GM10847 (cell line): Measurements from ENCODE around the gene NUFIP2.

Experiments
- POLR2A ChIP-seq: IDR thresholded peaks from 2 replicates; pipeline ENCODE4 v1.6.1; 2011; ENCODE audit not compliant: insufficient read length; ENCODE audit errors: extremely low read depth

The NUFIP2 gene

DNA sequence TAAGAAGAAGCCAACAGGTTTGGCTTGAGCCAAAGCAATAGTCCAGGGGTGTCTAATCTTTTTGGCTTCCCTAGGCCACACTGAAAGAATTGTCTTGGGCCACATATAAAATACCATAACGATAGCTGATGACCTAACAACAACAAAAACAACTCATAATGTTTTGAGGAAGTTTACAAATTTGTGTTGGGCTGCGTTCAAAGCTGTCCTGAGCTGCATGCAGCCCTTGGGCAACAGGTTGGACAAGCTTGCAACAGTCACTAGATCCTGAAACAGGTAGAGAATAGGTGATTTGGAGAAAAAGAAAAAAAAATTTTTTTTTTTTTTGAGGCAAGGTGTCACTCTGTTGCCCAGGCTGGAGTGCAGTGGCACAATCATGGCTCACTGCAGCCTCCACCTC lies 42.8 kb downstream of the NUFIP2 start:
- TF ChIP-seq POLR2A, result no peak

DNA sequence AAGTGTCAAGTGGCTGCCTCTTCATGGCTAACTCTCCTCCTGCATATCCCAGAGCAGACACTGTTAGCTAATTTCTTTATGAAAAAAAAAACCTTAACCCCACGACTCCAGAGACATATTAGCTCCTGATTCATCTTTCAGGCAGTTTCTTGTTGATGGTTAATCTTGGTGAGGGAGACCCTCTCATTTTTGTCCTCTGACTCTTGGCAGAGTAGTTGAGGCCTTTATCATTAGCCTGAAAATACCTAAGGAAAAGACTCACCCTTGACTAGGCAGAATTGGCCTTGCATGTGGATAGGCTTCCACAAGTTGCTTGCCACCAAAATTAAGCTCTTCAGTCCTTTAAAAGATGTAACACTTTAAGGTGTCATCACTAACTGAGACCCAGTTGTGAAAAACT lies 43.3 kb downstream of the NUFIP2 start:
- no peak for TF ChIP-seq POLR2A

DNA sequence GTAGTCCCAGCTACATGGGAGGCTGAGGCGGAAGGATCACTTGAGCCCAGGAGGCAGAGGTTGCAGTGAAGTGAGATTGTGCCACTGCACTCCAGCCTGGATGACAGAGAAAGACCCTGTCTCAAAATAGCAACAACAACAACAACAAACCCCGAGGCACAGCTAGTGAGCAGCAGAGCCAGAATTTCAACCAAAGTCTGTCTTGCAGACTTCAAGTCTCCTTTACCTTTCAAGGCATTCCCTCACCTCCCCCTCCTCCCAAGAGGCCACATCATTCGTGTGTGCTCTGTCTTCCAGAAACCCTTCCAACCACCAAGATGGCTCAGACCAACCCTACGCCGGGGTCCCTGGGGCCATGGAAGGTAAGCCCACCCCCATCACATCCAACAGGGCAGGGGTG lies 45.1 kb downstream of the NUFIP2 start:
- TF ChIP-seq POLR2A, result no peak

DNA sequence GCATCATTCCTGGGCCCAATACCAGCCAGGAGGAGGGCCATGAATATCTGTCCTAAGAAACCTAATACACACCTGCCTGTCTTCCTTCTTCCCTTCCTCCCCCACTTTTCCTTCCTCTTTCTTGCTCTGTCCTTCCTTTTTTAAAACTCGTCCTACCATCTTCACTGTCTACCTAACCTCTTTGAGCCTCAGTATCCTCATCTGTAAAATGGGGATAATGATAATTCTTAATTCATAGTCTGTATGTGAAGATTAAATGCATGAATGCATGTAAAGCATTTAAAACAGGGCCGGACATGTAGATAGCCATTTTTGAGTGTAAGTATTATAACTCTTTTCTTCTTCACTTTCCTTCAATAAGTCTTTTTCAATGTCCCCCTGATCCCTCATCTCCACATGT lies 46.7 kb downstream of the NUFIP2 start:
- TF ChIP-seq POLR2A, result no peak

DNA sequence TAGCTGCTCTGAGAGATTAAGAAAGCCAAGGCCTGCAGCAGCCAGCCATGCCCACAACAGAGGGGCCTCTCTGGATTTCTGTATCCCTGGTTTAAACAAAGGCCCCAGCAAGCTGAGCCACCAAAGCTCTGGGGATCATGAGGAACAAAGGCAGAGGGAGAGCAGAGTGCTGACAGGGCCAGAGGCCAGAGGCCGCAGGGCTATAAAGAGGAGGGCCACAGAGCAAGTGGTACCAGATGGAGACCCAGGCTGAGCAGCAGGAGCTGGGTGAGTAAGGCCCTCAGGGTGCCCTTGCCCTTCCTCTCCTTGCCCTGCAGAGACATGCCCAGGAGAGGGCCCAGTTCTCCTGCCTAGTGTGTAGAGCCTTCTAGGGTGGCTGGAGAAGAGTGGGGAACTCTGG lies 47.3 kb downstream of the NUFIP2 start, which contains the start of gene CRYBA1:
CRYBA1 (plus strand) TSS at position 232 of the 400 bp plus-strand sequence; CDS start at position 237, 5 bp downstream.
- no peak for TF ChIP-seq POLR2A

DNA sequence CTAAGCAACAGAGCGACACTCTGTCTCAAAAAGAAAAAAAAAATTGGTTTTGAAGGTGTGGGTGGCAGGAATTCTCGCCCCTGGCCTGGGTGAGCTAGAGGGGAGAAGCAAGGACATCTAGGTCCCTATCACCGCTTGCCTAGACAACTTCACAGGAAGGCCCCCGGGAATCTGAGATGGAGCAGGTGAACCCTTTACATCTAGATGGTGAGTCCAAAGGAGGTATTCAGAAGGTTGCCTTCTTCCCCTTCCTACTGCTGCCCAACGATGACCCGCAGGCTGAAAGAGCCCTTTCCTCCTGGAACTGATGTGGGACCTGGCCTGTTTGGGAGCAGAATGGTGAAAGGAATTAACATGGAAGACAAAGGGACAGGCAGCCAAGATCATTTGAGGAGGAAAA lies 48.5 kb downstream of the NUFIP2 start:
- no peak for TF ChIP-seq POLR2A

DNA sequence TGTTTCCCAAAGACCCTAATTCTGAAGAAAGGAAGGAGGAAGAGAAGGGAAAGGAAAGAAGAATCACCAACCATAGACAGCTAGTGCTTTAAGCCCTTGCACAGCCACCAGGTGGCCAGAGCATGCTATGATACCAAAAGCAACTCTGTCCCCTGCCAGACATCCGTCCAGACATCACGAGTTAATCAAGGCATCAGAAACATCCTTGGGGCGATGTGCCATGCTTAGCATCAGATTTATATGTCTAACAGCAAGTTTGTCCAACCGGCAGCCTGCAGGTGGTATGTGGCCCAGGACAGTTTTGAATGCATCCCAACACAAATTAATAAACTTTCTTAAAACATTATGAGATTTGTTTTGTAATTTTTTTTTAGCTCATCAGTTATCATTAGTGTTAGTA lies 50.2 kb downstream of the NUFIP2 start:
- TF ChIP-seq POLR2A, result no peak

DNA sequence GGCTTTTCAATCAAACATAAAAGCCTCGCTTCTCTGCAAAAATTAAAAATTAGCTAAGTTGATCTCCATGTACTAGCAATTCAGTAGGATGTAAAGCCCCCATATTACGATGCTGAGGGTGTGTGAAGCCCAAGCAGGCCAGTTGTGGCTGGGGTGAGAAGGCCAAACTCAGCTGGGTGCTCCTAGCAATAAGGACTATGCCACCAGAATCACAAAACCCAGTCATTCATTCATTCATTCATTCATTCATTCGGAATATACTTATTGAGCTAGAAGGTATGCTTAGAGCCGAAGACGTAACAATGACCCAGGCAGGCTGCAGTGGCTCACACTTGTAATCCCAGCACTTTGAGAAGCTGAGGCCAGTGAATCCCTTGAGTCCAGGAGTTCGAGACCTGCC lies 51.2 kb downstream of the NUFIP2 start:
- TF ChIP-seq POLR2A, result no peak

DNA sequence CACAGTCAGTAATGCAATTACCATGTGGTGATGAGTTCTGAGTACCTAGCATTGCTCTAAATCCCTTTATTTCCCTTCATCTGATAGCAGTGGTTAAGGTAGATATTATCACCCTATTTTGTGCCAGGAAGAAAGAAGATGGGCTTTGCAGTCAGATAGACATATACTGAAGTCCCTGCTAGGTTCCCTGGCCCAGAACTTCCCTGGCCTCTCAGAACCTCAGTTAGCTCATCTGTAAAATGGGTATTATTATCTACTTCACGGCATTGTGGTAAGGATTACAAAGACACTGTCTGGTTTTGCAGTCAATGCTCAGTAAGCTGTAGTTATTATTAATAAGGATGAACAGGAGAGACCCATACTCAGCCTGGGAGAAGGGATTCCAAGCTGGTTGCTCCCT lies 51.9 kb downstream of the NUFIP2 start:
- no peak for TF ChIP-seq POLR2A

DNA sequence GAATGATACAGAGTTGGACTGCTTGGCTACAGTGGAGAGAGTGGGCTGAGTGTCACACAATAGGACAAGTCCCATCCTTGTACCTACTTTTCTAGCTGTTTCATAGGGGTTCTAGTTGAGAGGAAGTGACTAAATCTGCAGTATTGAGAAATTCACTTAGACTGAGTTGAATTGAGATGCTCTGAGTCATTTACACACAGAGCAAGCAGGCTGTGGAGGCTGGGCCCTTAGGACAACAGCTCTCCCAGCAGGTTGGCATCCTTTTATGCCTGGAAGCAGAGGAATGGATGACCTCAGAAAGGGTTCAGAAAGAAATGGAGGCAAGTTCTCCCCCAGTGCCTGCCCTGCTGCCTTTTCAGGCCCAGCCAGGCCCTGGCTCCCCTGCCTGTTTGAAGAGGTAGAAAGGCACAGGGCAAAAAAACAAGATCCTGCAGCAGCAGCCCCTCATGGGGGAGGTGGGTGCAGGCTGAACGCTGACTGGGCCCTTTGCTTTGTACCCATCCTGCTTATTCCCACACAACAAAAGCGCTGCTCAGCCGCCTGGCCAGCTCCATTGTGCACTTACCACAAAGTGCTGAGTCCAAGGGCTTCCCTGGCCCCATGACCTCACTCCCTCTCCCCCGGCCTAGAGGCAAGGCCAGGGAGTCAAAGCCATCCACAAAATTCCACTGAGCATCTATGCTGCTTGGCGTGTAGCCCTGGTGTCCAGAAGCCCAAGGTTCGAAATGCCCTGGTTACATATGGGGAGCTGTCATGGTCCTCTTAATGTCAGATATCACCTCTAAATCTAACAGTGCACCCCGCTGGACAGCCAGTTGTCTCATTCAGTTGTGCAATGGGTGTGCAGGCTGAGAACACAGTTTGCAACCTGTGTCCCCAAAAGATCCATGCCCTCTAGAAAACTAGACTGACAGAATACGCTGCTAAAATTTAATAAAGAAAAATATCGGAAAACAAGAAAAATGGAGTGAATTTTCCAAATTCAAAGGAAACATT lies 52.7 kb downstream of the NUFIP2 start:
- TF ChIP-seq POLR2A, result no peak

DNA sequence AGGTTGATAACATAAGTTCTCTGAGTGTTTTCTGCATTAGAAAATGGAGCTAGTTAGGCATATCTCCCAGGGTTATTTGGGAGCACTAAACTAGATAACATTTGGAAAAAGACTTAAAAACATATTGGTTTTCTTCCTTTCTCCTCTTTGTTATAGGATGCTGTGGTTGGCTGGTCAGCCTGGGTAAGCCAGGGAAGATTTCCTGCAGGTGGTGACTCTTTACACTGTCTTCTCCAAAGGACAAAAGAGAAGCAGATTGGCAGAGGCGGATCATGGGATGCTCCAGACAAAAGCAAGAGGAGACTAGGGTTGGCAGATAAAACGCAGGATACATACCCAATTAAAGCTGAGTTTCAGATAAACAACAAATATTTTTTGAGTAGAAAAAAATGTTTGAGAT lies 53.5 kb downstream of the NUFIP2 start:
- no peak for TF ChIP-seq POLR2A

DNA sequence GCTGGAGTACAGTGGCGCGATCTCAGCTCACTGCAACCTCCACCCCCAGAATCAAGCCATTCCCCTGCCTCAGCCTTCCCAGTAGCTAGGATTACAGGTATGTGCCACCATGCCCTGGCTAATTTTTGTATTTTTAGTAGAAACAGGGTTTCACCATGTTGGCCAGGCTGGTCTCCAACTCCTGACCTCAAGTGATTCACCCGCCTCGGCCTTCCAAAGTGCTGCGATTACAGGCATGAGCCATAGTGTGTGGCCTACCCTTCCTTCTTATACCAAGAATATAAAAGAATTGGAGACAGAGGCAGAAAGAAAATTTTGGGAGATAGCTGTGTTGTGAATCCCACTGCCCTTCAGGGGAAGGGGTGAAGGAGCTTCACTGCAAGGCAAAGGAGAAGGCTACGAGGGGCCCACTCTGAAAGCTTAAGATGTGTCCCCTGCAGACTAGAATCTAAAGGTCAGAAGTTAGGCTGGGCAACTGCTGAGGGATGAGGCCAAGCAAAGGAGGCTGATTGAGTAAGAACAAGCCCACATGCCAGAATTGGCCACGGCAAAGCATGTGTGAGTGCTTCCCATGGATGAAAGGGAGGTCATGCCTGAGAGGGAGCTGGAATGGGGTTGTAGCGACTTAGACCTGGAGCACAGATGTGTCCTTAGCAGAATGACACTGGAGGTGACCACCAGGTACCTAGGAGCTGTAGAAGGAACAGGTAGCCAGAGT lies 55.7 kb downstream of the NUFIP2 start:
- TF ChIP-seq POLR2A, result no peak

DNA sequence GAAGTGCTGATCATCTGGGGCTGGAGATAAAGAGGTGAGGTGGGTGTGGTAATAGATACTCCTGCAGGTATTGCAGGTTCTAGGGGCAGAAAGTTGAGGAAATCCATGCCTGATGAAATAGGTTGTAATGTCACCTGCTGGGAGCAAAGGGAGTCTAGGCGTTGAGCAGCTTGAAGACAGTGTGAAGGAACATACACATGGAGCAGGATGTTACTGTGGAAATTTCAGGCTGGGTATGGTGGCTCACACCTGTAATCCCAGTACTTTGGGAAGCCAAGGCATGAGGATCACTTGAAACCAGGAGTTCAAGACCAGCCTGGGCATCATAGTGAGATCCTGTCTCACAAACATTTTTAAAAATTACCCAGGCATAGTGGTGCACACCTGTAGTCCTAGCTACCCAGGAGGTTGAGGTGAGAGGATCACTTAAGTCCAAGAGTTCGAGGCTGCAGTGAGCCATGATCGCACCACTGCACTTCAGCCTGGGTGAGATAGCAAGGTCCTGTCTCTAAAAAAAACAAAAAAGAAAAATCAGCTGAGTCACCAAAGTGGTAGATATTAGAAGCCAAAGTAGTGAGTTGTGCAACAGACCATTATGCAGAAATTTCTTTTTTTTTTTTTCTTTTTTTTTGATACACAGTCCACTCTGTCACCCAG lies 56.3 kb downstream of the NUFIP2 start:
- no peak for TF ChIP-seq POLR2A

DNA sequence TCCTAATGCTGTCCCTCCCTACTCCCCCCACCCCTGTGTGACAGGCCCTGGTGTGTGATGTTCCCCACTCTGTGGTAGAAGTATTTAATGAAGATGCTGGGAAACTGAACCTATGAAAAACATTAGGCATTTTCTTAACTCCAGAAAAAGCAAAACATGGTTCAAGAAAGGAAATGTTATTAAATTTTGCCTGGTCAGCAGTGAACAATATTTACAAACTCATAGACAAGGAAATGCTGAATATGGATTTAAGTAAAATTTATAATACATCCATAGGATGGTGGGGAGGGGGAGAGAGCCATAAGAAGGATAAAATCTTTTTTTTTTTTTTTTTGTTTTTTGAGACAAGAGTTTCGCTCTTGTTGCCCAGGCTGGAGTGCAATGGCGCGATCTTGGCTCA lies 58.0 kb downstream of the NUFIP2 start:
- no peak for TF ChIP-seq POLR2A

DNA sequence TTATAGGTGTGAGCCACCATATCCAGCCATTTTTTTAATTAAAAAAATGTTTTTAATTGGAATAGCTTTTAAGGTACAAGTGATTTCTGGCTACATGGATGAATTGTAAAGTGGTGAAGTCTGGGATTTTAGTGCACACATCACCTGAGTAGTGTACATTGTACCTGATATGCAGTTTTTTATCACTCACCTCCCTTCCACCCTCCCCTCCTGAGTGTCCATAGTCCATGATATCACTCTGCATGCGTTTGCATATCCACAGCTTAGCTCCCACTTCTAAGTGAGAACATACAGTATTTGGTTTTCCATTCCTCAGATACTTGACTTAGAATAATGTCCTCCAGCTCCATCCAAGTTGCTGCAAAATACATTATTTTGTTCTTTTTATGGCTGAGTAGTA lies 60.6 kb downstream of the NUFIP2 start:
- no peak for TF ChIP-seq POLR2A

DNA sequence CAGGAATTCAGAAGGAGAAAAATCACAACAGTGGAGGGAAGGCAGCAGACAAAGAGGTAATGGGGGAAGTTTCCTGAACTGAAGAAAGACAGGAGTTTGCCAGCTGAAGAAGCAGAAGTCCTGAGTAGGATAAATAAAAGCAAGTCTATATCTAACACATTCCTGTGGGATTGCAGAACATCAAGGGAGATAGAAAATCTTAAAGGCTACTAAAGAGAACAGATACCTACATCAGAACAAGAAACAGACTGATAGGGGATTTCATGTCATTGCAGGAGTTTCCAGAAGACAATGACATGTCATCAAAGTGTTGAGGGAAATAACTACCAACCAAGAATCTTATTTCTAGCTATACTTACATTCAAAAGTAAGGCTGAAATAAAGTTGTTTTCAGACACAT lies 68.6 kb downstream of the NUFIP2 start:
- TF ChIP-seq POLR2A, result no peak
